Measurements from ENCODE around the gene MPI.
"Not testable (repeated sequence)": the region's sequence is repeated elsewhere in the genome, so short reads cannot be mapped to it uniquely, and the experiment has no call there.

Gene MPI

GRCh38 chr15:74864296-74864695 lies 25.5 kb upstream of the MPI start:
- DNase-seq: no peak

- DNase-seq: no peak
Observed at GRCh38 chr15:74865316-74865715, 24.5 kb upstream of the MPI start.

- peak in 3 of 4 experiments; percentile 39 to 47 (median 45) for DNase-seq
Observed at GRCh38 chr15:74866090-74866489, 23.8 kb upstream of the MPI start.

GRCh38 chr15:74867466-74868038 lies 22.3 kb upstream of the MPI start:
- DNase-seq: peak in 1 of 4 experiments; percentile 29

GRCh38 chr15:74868059-74868458 lies 21.8 kb upstream of the MPI start:
- DNase-seq: peak; percentile 92 to 98 (median 95)

GRCh38 chr15:74869372-74869725 lies 20.5 kb upstream of the MPI start:
- DNase-seq: peak in 2 of 4 experiments; percentile 30 to 47

GRCh38 chr15:74869726-74870407 lies 20.0 kb upstream of the MPI start:
- DNase-seq: peak; percentile 94 to 98 (median 96)

- peak; percentile 61 to 85 (median 68) for DNase-seq
Observed at GRCh38 chr15:74870436-74871215, 19.2 kb upstream of the MPI start.

GRCh38 chr15:74872702-74873035 lies 17.2 kb upstream of the MPI start:
- DNase-seq: no peak

GRCh38 chr15:74873036-74873755 lies 16.6 kb upstream of the MPI start, which contains the start of gene SCAMP2:
Gene SCAMP2, minus strand, starts transcription at chr15:74873365. Its CDS starts 110 bp downstream, at chr15:74873255.
- peak; percentile 94 to 98 (median 96) for DNase-seq

GRCh38 chr15:74873756-74874424 lies 16.0 kb upstream of the MPI start:
- DNase-seq: peak in 3 of 4 experiments; percentile 43 to 61 (median 55)

GRCh38 chr15:74878273-74878672 lies 11.6 kb upstream of the MPI start:
- no peak for DNase-seq

GRCh38 chr15:74882528-74882927 lies 7.3 kb upstream of the MPI start:
- no peak for DNase-seq

GRCh38 chr15:74884428-74885223 lies 5.2 kb upstream of the MPI start:
- no peak for DNase-seq

- DNase-seq: no peak
Observed at GRCh38 chr15:74885461-74885860, 4.4 kb upstream of the MPI start.

GRCh38 chr15:74887537-74888193 lies 2.2 kb upstream of the MPI start:
- not testable (repeated sequence) for DNase-seq

GRCh38 chr15:74888716-74889115 lies 1.1 kb upstream of the MPI start:
- DNase-seq: peak in 1 of 4 experiments; percentile 14

GRCh38 chr15:74889390-74889882 lies 406 bp upstream of the MPI start:
- peak; percentile 54 to 79 (median 70) for DNase-seq

GRCh38 chr15:74890665-74890960 lies 771 bp downstream of the MPI start:
- DNase-seq: no peak

GRCh38 chr15:74891469-74891868 lies 1.6 kb downstream of the MPI start:
- DNase-seq: no peak

- DNase-seq: no peak
Observed at GRCh38 chr15:74892313-74892712, 2.5 kb downstream of the MPI start.
